ENCODE data around the gene MGLL. TPM values are rescaled to one million over a fixed set of nuclear protein-coding genes. Genes with fewer than 3 reads are reported as not detected.

Gene MGLL
- total RNA-seq, 2 experiments from 2014 or later, result 0.28 to 0.38 TPM

DNA sequence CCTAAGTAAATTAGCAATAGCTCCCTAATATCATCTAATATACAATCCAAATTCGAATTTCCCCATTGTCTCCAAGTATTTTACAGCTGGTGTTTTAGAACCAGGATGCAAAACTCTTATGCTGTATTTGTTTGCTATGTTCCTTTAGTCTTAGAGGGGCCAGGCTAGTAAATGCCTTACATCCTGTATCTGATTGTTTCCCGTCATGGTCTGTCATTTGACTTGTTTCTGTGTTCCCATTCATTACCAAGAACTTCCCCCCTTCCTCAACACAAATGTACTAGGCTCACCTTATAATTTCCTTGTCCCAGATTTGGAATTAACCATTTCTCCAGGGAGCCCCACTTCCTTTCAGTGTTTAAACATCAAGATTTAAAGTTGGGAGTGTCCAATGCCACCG, 95.4 kb downstream of the MGLL start:
- Mint-ChIP-seq H3K36me3 (ENCODE audit: low read depth) (no peaks in the 10 kb centered on the region), H3K27ac (no peak overlapping the region), H3K27me3 (peaks cover 9% of the 10 kb centered on the region), H3K4me3 (no peak overlapping the region), H3K9me3 (no peaks in the 10 kb centered on the region), H3K4me1 (ENCODE audit: low read depth) (no peaks in the 10 kb centered on the region)
- Histone ChIP-seq H3K27ac (ENCODE audit: low read depth in 1 of 2, low read length in 2 of 2) (no peak overlapping the region), H3K4me1 (ENCODE audit: insufficient read depth, low read length) (no peaks in the 10 kb centered on the region), H3K9me3 (ENCODE audit: control insufficient read depth in 1 of 2, insufficient read depth in 1 of 2, low read length in 2 of 2) (no peaks in the 10 kb centered on the region), H3K27me3 (ENCODE audit: control insufficient read depth in 1 of 2, insufficient read depth in 2 of 2, low read length in 2 of 2) (peaks cover 0 to 6% of the 10 kb centered on the region in 2 experiments), H3K4me3 (ENCODE audit: low read length) (no peak overlapping the region), H3K36me3 (ENCODE audit: insufficient read depth, low read length) (no peaks in the 10 kb centered on the region)
- intact Hi-C loops (cut with DNase I, micrococcal nuclease), result no loop called here
- POLR2A ChIA-PET, result no interaction called here
- DNase-seq, result no peak
- ATAC-seq (ENCODE audit: poor library complexity), result no peak
- CTCF ChIA-PET, result no interaction called here
- TF ChIP-seq, protein P1, sequence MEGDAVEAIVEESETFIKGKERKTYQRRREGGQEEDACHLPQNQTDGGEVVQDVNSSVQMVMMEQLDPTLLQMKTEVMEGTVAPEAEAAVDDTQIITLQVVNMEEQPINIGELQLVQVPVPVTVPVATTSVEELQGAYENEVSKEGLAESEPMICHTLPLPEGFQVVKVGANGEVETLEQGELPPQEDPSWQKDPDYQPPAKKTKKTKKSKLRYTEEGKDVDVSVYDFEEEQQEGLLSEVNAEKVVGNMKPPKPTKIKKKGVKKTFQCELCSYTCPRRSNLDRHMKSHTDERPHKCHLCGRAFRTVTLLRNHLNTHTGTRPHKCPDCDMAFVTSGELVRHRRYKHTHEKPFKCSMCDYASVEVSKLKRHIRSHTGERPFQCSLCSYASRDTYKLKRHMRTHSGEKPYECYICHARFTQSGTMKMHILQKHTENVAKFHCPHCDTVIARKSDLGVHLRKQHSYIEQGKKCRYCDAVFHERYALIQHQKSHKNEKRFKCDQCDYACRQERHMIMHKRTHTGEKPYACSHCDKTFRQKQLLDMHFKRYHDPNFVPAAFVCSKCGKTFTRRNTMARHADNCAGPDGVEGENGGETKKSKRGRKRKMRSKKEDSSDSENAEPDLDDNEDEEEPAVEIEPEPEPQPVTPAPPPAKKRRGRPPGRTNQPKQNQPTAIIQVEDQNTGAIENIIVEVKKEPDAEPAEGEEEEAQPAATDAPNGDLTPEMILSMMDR (IDR thresholded peaks at IDR 0.05), result no peak

DNA sequence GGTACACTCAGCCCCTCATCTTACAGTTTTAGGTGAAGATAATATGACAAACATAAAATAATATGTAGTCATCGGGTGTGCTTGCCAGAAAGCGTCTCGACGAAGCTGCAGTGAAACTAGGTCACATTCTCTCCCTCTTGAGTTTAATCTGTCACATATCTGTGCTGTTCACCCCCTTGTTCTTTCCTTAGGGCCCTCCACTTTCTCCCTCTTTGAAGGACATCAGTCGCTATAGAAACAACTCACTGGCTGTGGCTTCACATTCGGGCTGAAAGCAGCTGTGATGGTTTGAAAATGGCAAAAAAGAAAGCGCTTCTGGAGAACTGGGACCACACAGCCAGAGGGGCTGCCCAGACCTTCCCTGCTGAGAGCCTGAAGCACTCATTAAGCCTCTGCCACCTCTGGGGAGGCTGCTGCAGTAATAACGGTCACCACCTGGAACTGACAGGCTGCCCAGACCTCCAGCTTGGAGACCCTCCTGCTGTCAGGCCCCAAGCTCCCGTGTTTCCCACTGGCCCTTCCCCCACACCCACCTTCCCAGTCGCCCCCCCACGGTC, 99.2 kb downstream of the MGLL start:
- ATAC-seq (ENCODE audit: poor library complexity) (no peak), DNase-seq (no peak)
- no peak overlapping the region for H3K27ac Mint-ChIP-seq
- no peaks in the 10 kb centered on the region for H3K9me3 ChIP-seq (ENCODE audit: control insufficient read depth in 1 of 2, insufficient read depth in 1 of 2, low read length in 2 of 2)
- no peaks in the 10 kb centered on the region for H3K36me3 Mint-ChIP-seq (ENCODE audit: low read depth)
- H3K36me3 ChIP-seq (ENCODE audit: insufficient read depth, low read length), result no peaks in the 10 kb centered on the region
- H3K4me1 Mint-ChIP-seq (ENCODE audit: low read depth), result no peaks in the 10 kb centered on the region
- ChIA-PET CTCF (no interaction called here), POLR2A (no interaction called here)
- no peak overlapping the region for H3K4me3 ChIP-seq (ENCODE audit: low read length)
- H3K4me3 Mint-ChIP-seq, result no peak overlapping the region
- H3K27ac ChIP-seq (ENCODE audit: low read depth in 1 of 2, low read length in 2 of 2), result no peak overlapping the region
- TF ChIP-seq, protein P1 (IDR thresholded peaks at IDR 0.05), result no peak
- peaks cover 0 to 6% of the 10 kb centered on the region in 2 experiments for H3K27me3 ChIP-seq (ENCODE audit: control insufficient read depth in 1 of 2, insufficient read depth in 2 of 2, low read length in 2 of 2)
- no peaks in the 10 kb centered on the region for H3K9me3 Mint-ChIP-seq
- peaks cover 3% of the 10 kb centered on the region for H3K27me3 Mint-ChIP-seq
- no peaks in the 10 kb centered on the region for H3K4me1 ChIP-seq (ENCODE audit: insufficient read depth, low read length)
- intact Hi-C loops (cut with DNase I, micrococcal nuclease), result no loop called here

DNA sequence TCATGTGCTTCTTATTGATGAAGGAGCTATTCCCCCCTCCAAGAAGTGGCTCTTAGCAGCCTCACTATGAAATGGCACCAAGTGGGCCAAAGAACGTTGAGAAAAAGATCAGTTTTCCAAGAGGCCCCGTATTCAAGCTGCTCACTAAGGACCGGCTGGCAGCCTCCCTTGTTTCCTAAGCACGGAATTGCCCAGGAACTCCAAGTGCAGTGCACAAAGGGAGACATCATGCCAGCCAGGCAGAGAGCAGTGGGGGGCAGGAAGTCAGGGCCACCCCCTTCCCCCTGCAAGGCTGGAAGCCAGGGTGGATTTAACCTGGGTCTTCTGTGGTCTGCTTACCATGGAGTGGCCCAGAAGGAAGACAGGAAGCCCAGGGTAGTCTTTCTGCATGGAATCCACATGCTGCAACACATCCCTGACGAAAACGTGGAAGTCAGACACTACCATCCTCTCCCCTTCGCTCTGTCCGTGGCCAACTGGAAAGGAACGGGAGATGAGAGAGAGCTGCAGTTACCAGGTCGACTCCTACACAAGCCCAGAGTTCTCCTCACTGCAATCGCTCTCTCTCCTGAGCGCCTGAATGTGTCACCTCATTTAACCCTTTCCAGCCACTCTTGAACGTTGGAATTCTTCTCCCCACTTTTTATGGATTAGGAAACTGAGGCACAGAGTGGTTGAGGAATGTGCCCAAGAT, 100.1 kb downstream of the MGLL start:
- H3K27ac ChIP-seq (ENCODE audit: low read depth in 1 of 2, low read length in 2 of 2), result no peak overlapping the region
- no peak overlapping the region for H3K4me3 ChIP-seq (ENCODE audit: low read length)
- CTCF ChIA-PET, result no interaction called here
- no peaks in the 10 kb centered on the region for H3K4me1 ChIP-seq (ENCODE audit: insufficient read depth, low read length)
- intact Hi-C loops (cut with DNase I, micrococcal nuclease), result no loop called here
- no peaks in the 10 kb centered on the region for H3K4me1 Mint-ChIP-seq (ENCODE audit: low read depth)
- POLR2A ChIA-PET, result no interaction called here
- TF ChIP-seq, protein P1 (IDR thresholded peaks at IDR 0.05), result no peak
- H3K9me3 ChIP-seq (ENCODE audit: control insufficient read depth in 1 of 2, insufficient read depth in 1 of 2, low read length in 2 of 2), result no peaks in the 10 kb centered on the region
- H3K27me3 Mint-ChIP-seq, result peaks cover 3% of the 10 kb centered on the region
- H3K27ac Mint-ChIP-seq, result no peak overlapping the region
- H3K36me3 ChIP-seq (ENCODE audit: insufficient read depth, low read length), result no peaks in the 10 kb centered on the region
- DNase-seq, result no peak
- no peaks in the 10 kb centered on the region for H3K36me3 Mint-ChIP-seq (ENCODE audit: low read depth)
- no peaks in the 10 kb centered on the region for H3K9me3 Mint-ChIP-seq
- H3K27me3 ChIP-seq (ENCODE audit: control insufficient read depth in 1 of 2, insufficient read depth in 2 of 2, low read length in 2 of 2), result peaks cover 0 to 6% of the 10 kb centered on the region in 2 experiments
- ATAC-seq (ENCODE audit: poor library complexity), result no peak
- no peak overlapping the region for H3K4me3 Mint-ChIP-seq

All from CD4-positive, alpha-beta T cell (primary cell).